Fibroblast of mammary gland (primary cell): ENCODE measurements around the gene AKAP10.
"Not testable (repeated sequence)": the region's sequence is repeated elsewhere in the genome, so short reads cannot be mapped to it uniquely, and the experiment has no call there.

Experiments used
- DNase-seq: peaks from one replicate; pipeline ENCODE4 v3.0.0-alpha.2; 2010; ENCODE audit warnings: low read depth
- H3K4me3 ChIP-seq: 2 replicates; pipeline ENCODE4 v1.5.1; 2011; ENCODE audit warnings: low read depth, mild to moderate bottlenecking, low read length, moderate library complexity; ENCODE audit not compliant: control insufficient read depth
- CTCF ChIP-seq: conservative IDR thresholded peaks from 2 replicates; pipeline ENCODE4 v1.5.1; 2011; ENCODE audit warnings: low read depth, low read length, inconsistent platforms; ENCODE audit not compliant: control insufficient read depth, insufficient read depth

Gene AKAP10

DNA sequence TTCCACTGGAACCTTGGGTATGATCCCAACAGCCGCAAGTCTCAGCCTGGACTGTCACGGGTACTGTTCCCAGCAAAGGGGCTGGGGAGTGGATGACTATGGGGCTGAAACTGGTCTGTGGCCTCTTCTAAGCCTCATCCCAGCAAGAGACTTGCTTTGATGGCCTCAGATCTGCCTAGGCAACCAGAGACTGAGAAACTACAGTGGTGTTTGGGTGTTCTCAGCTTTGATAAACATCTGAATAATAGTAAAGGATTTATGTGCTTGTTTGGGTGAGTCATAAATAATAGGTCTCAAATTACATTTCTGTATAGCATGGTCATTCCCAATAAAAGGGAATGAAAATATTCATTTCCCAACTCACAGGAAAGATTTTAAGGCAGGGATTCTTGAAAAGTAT is 79.7 kb downstream of the AKAP10 start:
- TF ChIP-seq CTCF, result no peak
- DNase-seq, result peak; percentile 89
- H3K4me3 ChIP-seq, result no peak overlapping the region

DNA sequence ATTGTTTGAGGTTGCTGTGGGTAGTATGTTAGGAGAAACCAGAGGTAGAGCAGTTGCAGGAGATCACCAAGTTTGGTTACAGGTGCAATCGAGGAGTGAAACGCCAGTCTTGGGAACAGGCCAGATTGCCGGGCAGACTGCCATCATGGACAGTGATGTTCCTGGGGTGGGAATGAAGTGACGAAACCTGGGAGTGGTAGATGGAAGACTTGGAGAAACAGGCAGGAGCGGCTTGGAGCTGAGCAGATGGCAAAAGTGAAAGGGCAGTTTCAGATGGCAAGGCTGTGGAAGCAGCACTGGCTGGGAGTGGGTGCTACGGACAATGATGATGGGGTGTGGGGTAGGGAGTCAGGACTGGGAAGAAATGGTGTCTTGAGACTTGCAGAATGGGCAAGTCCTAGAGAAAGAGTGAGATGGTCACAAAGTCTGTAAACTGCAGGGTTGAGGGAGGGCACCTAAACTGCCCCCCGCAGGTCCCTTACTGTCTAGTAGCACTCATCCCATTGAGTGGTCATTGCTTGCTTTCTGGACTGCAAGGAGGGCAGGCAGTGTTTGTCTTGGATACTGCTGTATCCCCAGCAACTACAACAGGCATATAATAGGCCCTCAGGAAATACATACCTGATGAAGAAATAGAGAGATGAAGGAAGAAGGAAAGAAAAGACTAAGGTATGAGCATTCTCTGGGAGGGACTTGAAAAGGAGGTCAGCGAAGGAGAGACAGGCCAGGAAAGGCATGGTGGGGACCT is 80.4 kb downstream of the AKAP10 start:
- peak; percentile 64 for DNase-seq
- H3K4me3 ChIP-seq, result no peak overlapping the region
- TF ChIP-seq CTCF, result no peak

GRCh38 chr17:19896679-19897078 is 80.9 kb downstream of the AKAP10 start:
- TF ChIP-seq CTCF, result no peak
- no peak for DNase-seq
- no peak overlapping the region for H3K4me3 ChIP-seq

- not testable (repeated sequence) for DNase-seq
These were observed 87.1 kb downstream of the AKAP10 start for GRCh38 chr17:19890554-19890953.

DNA sequence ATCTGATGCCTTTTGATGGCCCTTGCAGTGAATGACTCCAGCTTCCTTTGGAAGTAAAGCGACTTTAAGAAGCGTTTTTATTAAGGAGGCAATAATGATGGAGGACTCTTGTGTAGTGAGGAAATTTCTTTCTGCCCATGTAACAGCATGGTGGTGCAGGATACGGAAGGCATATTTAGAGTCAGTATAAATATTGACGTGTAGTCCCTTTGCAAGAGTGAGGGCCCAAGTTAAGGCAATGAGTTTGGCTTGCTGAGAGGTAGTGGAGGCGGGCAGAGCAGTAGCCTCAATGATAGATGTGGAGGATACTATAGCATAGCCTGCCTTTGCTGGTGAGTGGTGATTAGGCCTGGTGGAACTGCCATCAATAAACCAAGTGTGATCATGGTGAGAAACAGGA is 87.6 kb downstream of the AKAP10 start:
- H3K4me3 ChIP-seq, DNase-seq: not testable (repeated sequence)

More at GRCh38 chr17:19890554-19890953, 87.1 kb downstream of the AKAP10 start:
- H3K4me3 ChIP-seq, result not testable (repeated sequence)

DNA sequence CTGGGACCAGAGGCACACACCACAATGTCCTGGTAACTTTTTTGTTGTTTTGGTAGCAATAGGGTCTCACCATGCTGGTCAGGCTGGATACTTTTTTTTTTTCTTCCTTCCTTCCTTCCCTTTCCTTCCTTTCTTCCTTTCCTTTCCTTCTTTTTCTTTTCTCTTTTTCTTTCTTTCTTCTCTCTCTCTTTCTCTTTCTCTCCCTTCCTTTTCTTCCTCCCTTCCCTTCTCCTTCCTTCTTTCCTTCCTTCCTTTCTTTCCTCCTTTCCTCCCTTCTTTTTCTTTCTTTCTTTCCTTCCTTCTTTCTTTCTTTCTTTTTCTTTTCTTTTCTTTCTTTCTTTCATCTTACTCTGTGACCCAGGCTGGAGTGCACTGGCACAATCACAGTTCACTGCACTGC is 91.5 kb downstream of the AKAP10 start:
- no peak for TF ChIP-seq CTCF
- H3K4me3 ChIP-seq, result no peak overlapping the region
- DNase-seq, result no peak

GRCh38 chr17:19883537-19884215 is 94.0 kb downstream of the AKAP10 start:
- TF ChIP-seq CTCF, result no peak
- no peak overlapping the region for H3K4me3 ChIP-seq
- no peak for DNase-seq
